ENCODE results near the gene C2CD4C. TPM values are rescaled to one million over a fixed set of nuclear protein-coding genes. Genes with fewer than 3 reads are reported as not detected.
"Not testable (repeated sequence)": the region's sequence is repeated elsewhere in the genome, so short reads cannot be mapped to it uniquely, and the experiment has no call there.

Gene C2CD4C
- polyA plus RNA-seq, 3 donors from 2014 or later = not detected

- Mint-ChIP-seq H3K27me3 (ENCODE audit: low read depth in 3 of 3) (peaks cover 0 to 5% (median 3%) of the 10 kb centered on the region in 3 donors), H3K4me3 (no peak overlapping the region), H3K36me3 (no peaks in the 10 kb centered on the region), H3K9me3 (no peaks in the 10 kb centered on the region), H3K27ac (no peak overlapping the region), H3K4me1 (peaks cover 6 to 7% of the 10 kb centered on the region in 2 donors)
- DNase-seq = no peak
Observed at GRCh38 chr19:406135-406781, 2.7 kb downstream of the C2CD4C start.

- peak overlapping the region in 1 of 5 donors; percentile 7 for H3K4me3 Mint-ChIP-seq
- H3K27me3 Mint-ChIP-seq (ENCODE audit: low read depth in 3 of 3) = peaks cover 0 to 5% (median 4%) of the 10 kb centered on the region in 3 donors
Observed at GRCh38 chr19:405121-405965, 3.6 kb downstream of the C2CD4C start.

GRCh38 chr19:403221-404027, 5.5 kb downstream of the C2CD4C start:
- Mint-ChIP-seq H3K4me3 (no peak overlapping the region), H3K4me1 (no peaks in the 10 kb centered on the region), H3K27me3 (ENCODE audit: low read depth in 3 of 3) (peaks cover 0 to 4% (median 0%) of the 10 kb centered on the region in 3 donors), H3K27ac (no peak overlapping the region), H3K9me3 (no peaks in the 10 kb centered on the region), H3K36me3 (no peaks in the 10 kb centered on the region)
- no peak for DNase-seq

More at GRCh38 chr19:405121-405965, 3.6 kb downstream of the C2CD4C start:
- no peak overlapping the region for H3K27ac Mint-ChIP-seq
- no peak for DNase-seq
- no peaks in the 10 kb centered on the region for H3K9me3 Mint-ChIP-seq
- H3K4me1 Mint-ChIP-seq = peaks cover 6 to 7% of the 10 kb centered on the region in 2 donors
- H3K36me3 Mint-ChIP-seq = no peaks in the 10 kb centered on the region

GRCh38 chr19:402786-403185, 6.2 kb downstream of the C2CD4C start:
- no peak for DNase-seq
- peaks cover 0 to 4% (median 4%) of the 10 kb centered on the region in 3 donors for H3K27me3 Mint-ChIP-seq (ENCODE audit: low read depth in 3 of 3)
- H3K4me1 Mint-ChIP-seq = no peaks in the 10 kb centered on the region
- H3K4me3 Mint-ChIP-seq = no peak overlapping the region
- H3K36me3 Mint-ChIP-seq = no peaks in the 10 kb centered on the region
- no peak overlapping the region for H3K27ac Mint-ChIP-seq
- no peaks in the 10 kb centered on the region for H3K9me3 Mint-ChIP-seq

- no peak for DNase-seq
- Mint-ChIP-seq H3K4me3 (no peak overlapping the region), H3K27ac (no peak overlapping the region), H3K27me3 (ENCODE audit: low read depth in 3 of 3) (peaks cover 0 to 6% (median 4%) of the 10 kb centered on the region in 3 donors), H3K9me3 (no peaks in the 10 kb centered on the region), H3K4me1 (no peaks in the 10 kb centered on the region), H3K36me3 (no peaks in the 10 kb centered on the region)
Observed at GRCh38 chr19:401866-402511, 7.0 kb downstream of the C2CD4C start.

GRCh38 chr19:400976-401865, 7.7 kb downstream of the C2CD4C start:
- H3K4me3 Mint-ChIP-seq = no peak overlapping the region
- no peak for DNase-seq
- no peaks in the 10 kb centered on the region for H3K4me1 Mint-ChIP-seq
- H3K36me3 Mint-ChIP-seq = no peaks in the 10 kb centered on the region
- H3K9me3 Mint-ChIP-seq = no peaks in the 10 kb centered on the region
- H3K27ac Mint-ChIP-seq = no peak overlapping the region
- peaks cover 0 to 6% (median 4%) of the 10 kb centered on the region in 3 donors for H3K27me3 Mint-ChIP-seq (ENCODE audit: low read depth in 3 of 3)

- H3K4me1 Mint-ChIP-seq = peaks cover 0 to 2% of the 10 kb centered on the region in 2 donors
- no peak for DNase-seq
- no peak overlapping the region for H3K27ac Mint-ChIP-seq
- H3K4me3 Mint-ChIP-seq = no peak overlapping the region
- H3K27me3 Mint-ChIP-seq (ENCODE audit: low read depth in 3 of 3) = peaks cover 4 to 7% (median 5%) of the 10 kb centered on the region in 3 donors
- H3K36me3 Mint-ChIP-seq = no peaks in the 10 kb centered on the region
- peaks cover 0 to 5% (median 2%) of the 10 kb centered on the region in 6 donors for H3K9me3 Mint-ChIP-seq
Observed at GRCh38 chr19:399370-399769, 9.6 kb downstream of the C2CD4C start.

- Mint-ChIP-seq H3K36me3 (no peaks in the 10 kb centered on the region), H3K9me3 (peaks cover 0 to 5% (median 2%) of the 10 kb centered on the region in 6 donors), H3K4me1 (peaks cover 0 to 2% of the 10 kb centered on the region in 2 donors), H3K27ac (no peak overlapping the region), H3K4me3 (no peak overlapping the region), H3K27me3 (ENCODE audit: low read depth in 3 of 3) (peaks cover 4 to 7% (median 5%) of the 10 kb centered on the region in 3 donors)
- DNase-seq = no peak
Observed at GRCh38 chr19:398719-399118, 10.2 kb downstream of the C2CD4C start.

GRCh38 chr19:397941-398706, 10.8 kb downstream of the C2CD4C start:
- H3K36me3 Mint-ChIP-seq = no peaks in the 10 kb centered on the region
- DNase-seq = no peak
- H3K27ac Mint-ChIP-seq = no peak overlapping the region
- peaks cover 6 to 7% (median 6%) of the 10 kb centered on the region in 3 donors for H3K27me3 Mint-ChIP-seq (ENCODE audit: low read depth in 3 of 3)
- H3K4me3 Mint-ChIP-seq = no peak overlapping the region
- H3K4me1 Mint-ChIP-seq = peaks cover 0 to 2% of the 10 kb centered on the region in 2 donors
- H3K9me3 Mint-ChIP-seq = peaks cover 0 to 5% (median 2%) of the 10 kb centered on the region in 6 donors

- Mint-ChIP-seq H3K4me1 (peaks cover 0 to 2% of the 10 kb centered on the region in 2 donors), H3K9me3 (peaks cover 0 to 5% (median 2%) of the 10 kb centered on the region in 6 donors), H3K4me3 (no peak overlapping the region), H3K36me3 (no peaks in the 10 kb centered on the region), H3K27me3 (ENCODE audit: low read depth in 3 of 3) (peaks cover 7 to 11% (median 7%) of the 10 kb centered on the region in 3 donors), H3K27ac (no peak overlapping the region)
- no peak for DNase-seq
Observed at GRCh38 chr19:397321-397720, 11.6 kb downstream of the C2CD4C start.

- Mint-ChIP-seq H3K4me1 (peaks cover 0 to 2% of the 10 kb centered on the region in 2 donors), H3K27me3 (ENCODE audit: low read depth in 3 of 3) (peaks cover 7 to 10% (median 7%) of the 10 kb centered on the region in 3 donors), H3K4me3 (no peak overlapping the region), H3K36me3 (no peaks in the 10 kb centered on the region), H3K9me3 (peaks cover 0 to 5% (median 2%) of the 10 kb centered on the region in 6 donors), H3K27ac (peak overlapping the region in 4 of 6 donors; percentile 13 to 78 (median 35))
- DNase-seq = no peak
Observed at GRCh38 chr19:395467-395866, 13.5 kb downstream of the C2CD4C start.

GRCh38 chr19:394857-395256, 14.1 kb downstream of the C2CD4C start:
- not testable (repeated sequence) for H3K9me3 Mint-ChIP-seq; H3K27ac Mint-ChIP-seq; DNase-seq; H3K4me1 Mint-ChIP-seq; H3K4me3 Mint-ChIP-seq; H3K36me3 Mint-ChIP-seq; H3K27me3 Mint-ChIP-seq (ENCODE audit: low read depth in 3 of 3)

Measured in immature natural killer cell (primary cell).